Measurements from ENCODE around the gene SCCPDH.

DNA sequence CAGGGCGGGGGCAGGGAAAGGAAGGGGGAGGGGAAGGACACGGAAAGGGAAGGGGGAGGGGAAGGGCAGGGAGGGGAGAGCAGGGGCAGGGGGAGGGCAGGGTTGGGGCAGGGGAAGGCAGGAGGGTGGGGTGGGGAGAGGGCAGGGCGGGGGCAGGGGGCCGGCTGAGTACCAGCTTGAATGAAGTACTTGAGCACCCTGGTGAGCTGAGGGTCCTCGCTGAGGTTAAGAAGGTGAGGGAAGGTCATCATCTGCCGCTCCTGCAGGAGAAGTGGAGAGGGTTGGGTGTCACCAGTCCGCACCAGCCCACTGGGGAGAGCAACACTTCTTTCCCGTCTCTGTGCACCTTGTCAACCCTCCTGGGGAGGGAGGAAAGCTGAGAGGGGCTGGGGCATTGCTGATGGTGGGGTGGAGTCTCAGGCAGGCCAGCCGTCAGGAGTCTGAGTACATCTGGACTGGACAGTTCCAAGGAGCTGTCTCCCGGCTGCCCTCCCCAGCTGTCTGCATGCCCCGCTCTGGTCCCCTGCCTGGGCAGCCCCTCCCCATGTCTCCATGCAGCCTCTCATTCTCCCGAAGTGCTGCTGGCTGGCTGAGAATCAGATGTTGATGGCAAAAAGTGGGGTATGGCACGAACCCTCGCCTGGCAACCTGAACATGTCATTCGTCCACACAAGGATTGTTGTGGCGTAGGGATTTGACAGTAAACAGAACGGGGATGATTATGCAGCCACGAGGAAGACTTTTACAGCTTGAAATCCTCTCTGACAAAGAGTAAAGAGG, 70.0 kb downstream of the SCCPDH start:
- TF ChIP-seq CTCF (IDR thresholded peaks at IDR 0.05; ENCODE audit: low read depth, low read length): no peak
- TF ChIP-seq EZH2phosphoT487 (IDR thresholded peaks at IDR 0.05; ENCODE audit: low read depth): no peak
